ENCODE measurements around the gene NSUN7.

- TF ChIP-seq POLR2A (IDR thresholded peaks at IDR 0.05) = no peak
- TF ChIP-seq, protein P1, sequence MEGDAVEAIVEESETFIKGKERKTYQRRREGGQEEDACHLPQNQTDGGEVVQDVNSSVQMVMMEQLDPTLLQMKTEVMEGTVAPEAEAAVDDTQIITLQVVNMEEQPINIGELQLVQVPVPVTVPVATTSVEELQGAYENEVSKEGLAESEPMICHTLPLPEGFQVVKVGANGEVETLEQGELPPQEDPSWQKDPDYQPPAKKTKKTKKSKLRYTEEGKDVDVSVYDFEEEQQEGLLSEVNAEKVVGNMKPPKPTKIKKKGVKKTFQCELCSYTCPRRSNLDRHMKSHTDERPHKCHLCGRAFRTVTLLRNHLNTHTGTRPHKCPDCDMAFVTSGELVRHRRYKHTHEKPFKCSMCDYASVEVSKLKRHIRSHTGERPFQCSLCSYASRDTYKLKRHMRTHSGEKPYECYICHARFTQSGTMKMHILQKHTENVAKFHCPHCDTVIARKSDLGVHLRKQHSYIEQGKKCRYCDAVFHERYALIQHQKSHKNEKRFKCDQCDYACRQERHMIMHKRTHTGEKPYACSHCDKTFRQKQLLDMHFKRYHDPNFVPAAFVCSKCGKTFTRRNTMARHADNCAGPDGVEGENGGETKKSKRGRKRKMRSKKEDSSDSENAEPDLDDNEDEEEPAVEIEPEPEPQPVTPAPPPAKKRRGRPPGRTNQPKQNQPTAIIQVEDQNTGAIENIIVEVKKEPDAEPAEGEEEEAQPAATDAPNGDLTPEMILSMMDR (IDR thresholded peaks at IDR 0.05) = no peak
These were observed 39.3 kb downstream of the NSUN7 start for GRCh38 chr4:40789031-40789430.
